OCI-LY7 (cell line): ENCODE results near the gene HCRTR1. TPM values are rescaled to one million over a fixed set of nuclear protein-coding genes. Genes with fewer than 3 reads are reported as not detected.

Source experiments
- BruUV-seq: library from RNA; stranded (reverse); fragments of 400-500 nt; replicated peaks from 2 replicates; lab custom pipeline; 2021; lab: Mats Ljungman, UMichigan
- CTCF ChIA-PET: fragments of 300-600 bp; sonication (Branson Sonifier 250); formaldehyde crosslinking; loops from one replicate; lab custom pipeline; 2022; ENCODE audit warnings: antibody characterized with exemption; ENCODE audit not compliant: unreplicated experiment; lab: Charles Lee
- POLR2A ChIA-PET: fragments of 300-600 bp; sonication (Branson Sonifier 250); formaldehyde crosslinking; loops from one replicate; lab custom pipeline; 2022; ENCODE audit warnings: antibody characterized with exemption; lab: Charles Lee
- DNase-seq: peaks from one replicate; pipeline ENCODE4 v3.0.0-alpha.2; 2015; ENCODE audit warnings: low spot score
- H2AFZ ChIP-seq: fragments of 200-600 bp; sonication (generic), shearing (Covaris generic); 2 replicates; pipeline ENCODE4 v1.6.1; 2014; ENCODE audit warnings: mild to moderate bottlenecking, antibody characterized with exemption, low read length, moderate library complexity
- H3K27ac ChIP-seq: fragments of 200-600 bp; sonication (generic); 2 replicates; pipeline ENCODE4 v1.5.1; 2014; ENCODE audit warnings: mixed run types, low read depth, mild to moderate bottlenecking, moderate library complexity, low read length, inconsistent platforms; ENCODE audit not compliant: poor library complexity, severe bottlenecking
- H3K36me3 ChIP-seq: fragments of 200-600 bp; sonication (generic); 2 replicates; pipeline ENCODE4 v1.6.1; 2014; ENCODE audit warnings: mild to moderate bottlenecking, antibody characterized with exemption, low read length, moderate library complexity, mixed read lengths; ENCODE audit not compliant: insufficient read depth
- H3K4me1 ChIP-seq: fragments of 200-600 bp; sonication (generic); 2 replicates; pipeline ENCODE4 v1.5.1; 2014; ENCODE audit warnings: mild to moderate bottlenecking, low read length; ENCODE audit not compliant: insufficient read depth, poor library complexity, severe bottlenecking
- H3K4me2 ChIP-seq: fragments of 200-600 bp; sonication (generic); 2 replicates; pipeline ENCODE4 v1.6.1; 2014; ENCODE audit warnings: mild to moderate bottlenecking, low read length
- H3K4me3 ChIP-seq: fragments of 200-600 bp; sonication (generic); 2 replicates; pipeline ENCODE4 v1.5.1; 2014; ENCODE audit warnings: mild to moderate bottlenecking, low read depth, low read length; ENCODE audit not compliant: poor library complexity, severe bottlenecking
- H3K79me2 ChIP-seq: fragments of 200-600 bp; sonication (generic); 2 replicates; pipeline ENCODE4 v1.6.1; 2016; ENCODE audit warnings: low read depth, mild to moderate bottlenecking, low read length, moderate library complexity, mixed read lengths; ENCODE audit not compliant: insufficient read depth
- H3K9me2 ChIP-seq: fragments of 200-600 bp; sonication (generic); 2 replicates; pipeline ENCODE4 v1.6.1; 2016; ENCODE audit warnings: mild to moderate bottlenecking, low read length, mixed read lengths; ENCODE audit not compliant: insufficient read depth
- H3K9me3 ChIP-seq: fragments of 200-600 bp; sonication (generic); 2 replicates; pipeline ENCODE4 v1.6.1; 2014; ENCODE audit warnings: mild to moderate bottlenecking, mixed run types, low read length, mixed read lengths
- H4K20me1 ChIP-seq: fragments of 200-600 bp; sonication (generic); 2 replicates; pipeline ENCODE4 v1.6.1; 2014; ENCODE audit warnings: mild to moderate bottlenecking, antibody characterized with exemption, low read length, moderate library complexity, mixed read lengths; ENCODE audit not compliant: insufficient read depth
- CTCF ChIP-seq: fragments of 200-600 bp; sonication (generic); conservative IDR thresholded peaks from 2 replicates; pipeline ENCODE4 v1.5.1; 2014; ENCODE audit warnings: mild to moderate bottlenecking, antibody characterized with exemption, low read length, moderate library complexity, mixed read lengths
- EZH2phosphoT487 ChIP-seq: fragments of 200-600 bp; sonication (generic); IDR thresholded peaks from 2 replicates; pipeline ENCODE4 v1.6.1; 2018; ENCODE audit warnings: low read depth, borderline replicate concordance, mild to moderate bottlenecking, mixed run types, antibody characterized with exemption, low read length, moderate library complexity, mixed read lengths
- intact Hi-C: fragments of 100-400 bp; cut with micrococcal nuclease; formaldehyde crosslinking; loops from one replicate; pipeline ENCODE4 v1.10.0; 2022; ENCODE audit not compliant: unreplicated experiment
- total RNA-seq, 2 experiments: library from RNA; depleted of rRNA in 1 of 2; stranded (reverse); fragments of >200 nt in 1 of 2; shearing (Covaris generic) in 1 of 2; gene quantifications; 2 replicates each; pipeline ENCODE4 v1.2.3, GENCODE V29; 2014 to 2022

The HCRTR1 gene
- total RNA-seq, 2 experiments from 2014 or later = not detected

- no peak for DNase-seq
- no peaks in the 10 kb centered on the region for H3K9me3 ChIP-seq
- no peaks in the 10 kb centered on the region for H3K4me1 ChIP-seq
- no peak for TF ChIP-seq CTCF
- TF ChIP-seq EZH2phosphoT487 = no peak
- no peaks in the 10 kb centered on the region; the same call in 1 of the 2 replicates for H4K20me1 ChIP-seq
- H3K9me2 ChIP-seq = no peaks in the 10 kb centered on the region
- ChIA-PET CTCF (no interaction called here), POLR2A (no interaction called here)
- no peaks in the 10 kb centered on the region for H3K79me2 ChIP-seq
- H2AFZ ChIP-seq = no peak overlapping the region
- intact Hi-C loops = no loop called here
- no peak overlapping the region for H3K27ac ChIP-seq
- H3K4me2 ChIP-seq = no peak overlapping the region
- no peak overlapping the region for H3K4me3 ChIP-seq
- no TSS peak for BruUV-seq
- H3K36me3 ChIP-seq = no peaks in the 10 kb centered on the region
Measured at GRCh38 chr1:31583082-31583994, 34.2 kb upstream of the HCRTR1 start.

GRCh38 chr1:31583995-31584868, 33.3 kb upstream of the HCRTR1 start:
- CTCF ChIA-PET = interaction anchor here (0.7 kb wide), 1 partner anchor 77 kb away, joined by 5 read pairs; no protein-coding TSS in a partner anchor

More at GRCh38 chr1:31583995-31584868, 33.3 kb upstream of the HCRTR1 start:
- Histone ChIP-seq H3K4me2 (no peak overlapping the region), H3K9me3 (no peaks in the 10 kb centered on the region), H3K27ac (no peak overlapping the region), H2AFZ (no peak overlapping the region), H4K20me1 (no peaks in the 10 kb centered on the region; the same call in 1 of the 2 replicates), H3K9me2 (no peaks in the 10 kb centered on the region), H3K4me1 (no peaks in the 10 kb centered on the region), H3K79me2 (no peaks in the 10 kb centered on the region), H3K36me3 (no peaks in the 10 kb centered on the region), H3K4me3 (no peak overlapping the region)
- DNase-seq = no peak
- BruUV-seq = no TSS peak
- intact Hi-C loops = no loop called here
- POLR2A ChIA-PET = no interaction called here
- no peak for TF ChIP-seq CTCF
- no peak for TF ChIP-seq EZH2phosphoT487
